GM18517 (cell line): ENCODE data around the gene ZFHX3.

ENCODE experiments used
- ATAC-seq: cut with Tn5 transposase; IDR thresholded peaks from one replicate; pipeline ENCODE4 v1.9.1; 2021; ENCODE audit warnings: mild to moderate bottlenecking, moderate library complexity; ENCODE audit not compliant: unreplicated experiment

ZFHX3 gene

DNA sequence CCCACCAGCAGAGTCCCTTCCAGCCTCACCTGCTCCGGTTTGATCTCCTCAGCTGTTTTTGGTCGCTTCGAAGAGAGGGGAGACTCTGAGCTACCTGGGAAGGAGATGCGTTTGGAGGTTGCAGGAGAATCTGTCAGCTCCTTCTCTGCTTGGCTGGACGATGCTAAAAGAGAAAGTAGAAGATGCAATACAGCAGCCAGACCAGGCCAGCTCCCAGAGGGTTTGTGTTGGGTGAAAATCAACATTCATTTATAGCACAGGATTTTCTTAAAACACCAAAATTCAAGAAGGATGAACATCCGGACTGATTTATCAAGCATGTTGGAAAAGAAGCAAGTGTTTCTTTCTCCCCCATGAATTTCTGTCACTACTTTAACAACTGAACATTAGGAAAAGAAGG is 236.1 kb downstream of the ZFHX3 start:
- ATAC-seq, result no peak

GRCh38 chr16:72811188-72811720 is 236.7 kb downstream of the ZFHX3 start:
- ATAC-seq, result no peak

- ATAC-seq, result no peak
Observed at GRCh38 chr16:72810480-72810879, 237.4 kb downstream of the ZFHX3 start.

DNA sequence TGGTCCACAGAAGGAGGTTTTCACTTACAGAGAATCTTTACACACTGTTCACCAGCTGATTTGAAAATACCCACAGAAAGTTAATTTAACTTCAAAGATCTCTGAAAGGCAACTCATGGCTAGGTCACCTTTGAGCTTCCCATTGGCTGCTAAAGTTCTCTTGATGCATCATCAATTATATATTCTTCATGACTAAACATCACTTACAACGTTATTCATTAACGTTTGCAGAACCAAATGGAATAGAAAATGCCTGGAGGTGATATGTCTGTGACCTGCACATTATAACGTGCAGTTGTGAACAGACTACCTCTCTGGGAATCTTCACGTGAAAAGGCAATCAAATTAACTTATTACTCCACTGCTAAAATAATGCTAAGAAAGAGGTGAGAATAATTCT is 238.5 kb downstream of the ZFHX3 start:
- ATAC-seq, result no peak

- no peak for ATAC-seq
Observed at GRCh38 chr16:72808754-72809153, 239.2 kb downstream of the ZFHX3 start.

DNA sequence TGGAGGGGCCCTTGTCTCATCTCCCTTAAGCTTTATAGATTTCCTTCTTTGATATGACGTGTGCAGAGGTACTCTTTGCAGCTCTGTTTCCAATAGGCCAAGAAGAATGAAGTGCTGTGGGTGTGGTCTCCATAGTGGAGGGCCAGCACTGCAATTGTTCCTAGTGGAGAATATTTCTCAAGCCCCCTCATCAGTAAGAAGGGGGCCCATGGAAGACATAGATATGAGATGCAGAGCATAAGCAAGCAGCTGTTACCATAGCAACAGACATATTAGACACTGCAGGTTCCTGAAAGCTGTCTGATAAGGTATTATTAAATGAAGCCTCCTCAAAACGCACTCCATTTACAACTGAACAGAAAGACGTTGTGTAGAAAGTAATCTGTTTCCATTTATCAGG is 240.7 kb downstream of the ZFHX3 start:
- ATAC-seq, result no peak

DNA sequence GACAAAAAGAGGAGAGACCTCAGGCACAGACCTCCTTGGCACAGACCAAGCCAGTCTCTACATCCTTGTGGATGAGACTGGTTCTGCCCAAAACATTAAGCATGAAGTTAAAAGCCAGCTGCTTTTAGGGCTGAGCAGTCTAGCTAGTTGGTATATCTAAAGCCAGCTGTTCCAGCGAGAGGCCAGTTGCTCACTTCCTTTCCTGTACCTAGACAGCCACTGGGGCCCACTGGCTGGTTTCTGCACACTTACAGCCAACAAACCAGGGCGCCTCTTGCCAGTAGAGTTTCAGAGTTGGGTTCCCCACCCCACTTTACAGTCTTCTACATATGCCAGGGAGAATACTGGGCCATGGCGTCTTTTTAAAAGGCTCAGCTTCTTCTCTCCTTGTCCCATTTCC is 242.4 kb downstream of the ZFHX3 start:
- ATAC-seq, result no peak

DNA sequence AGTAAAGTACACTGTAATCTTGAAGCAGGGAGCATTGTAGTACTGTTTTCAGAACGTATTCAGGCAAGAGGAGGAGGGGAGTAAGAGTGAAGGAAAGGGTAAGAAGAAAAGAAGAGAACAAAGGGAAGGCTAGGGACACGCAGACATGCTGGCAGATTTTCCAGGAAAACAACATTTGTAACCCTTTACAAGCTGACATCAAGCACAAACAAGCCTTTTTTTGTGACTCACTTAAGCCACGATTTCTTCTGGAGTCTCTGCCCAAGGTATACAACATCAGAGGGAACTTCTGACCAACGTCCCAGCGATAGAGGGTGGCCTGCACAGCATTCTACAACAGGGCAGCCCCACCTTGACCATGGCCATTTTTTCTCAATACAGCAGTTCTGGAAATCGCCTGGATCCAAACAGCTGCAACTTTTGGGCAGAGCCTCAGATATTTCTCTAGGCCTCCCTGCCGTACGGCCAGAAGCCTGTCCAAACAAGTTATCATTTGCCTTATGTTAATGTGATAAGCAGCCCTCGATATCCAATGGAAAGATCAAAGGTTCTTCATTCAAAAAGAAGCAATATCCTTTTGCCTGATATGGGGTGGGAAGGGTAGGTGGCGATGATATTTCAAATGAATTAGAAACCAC is 247.3 kb downstream of the ZFHX3 start:
- no peak for ATAC-seq

DNA sequence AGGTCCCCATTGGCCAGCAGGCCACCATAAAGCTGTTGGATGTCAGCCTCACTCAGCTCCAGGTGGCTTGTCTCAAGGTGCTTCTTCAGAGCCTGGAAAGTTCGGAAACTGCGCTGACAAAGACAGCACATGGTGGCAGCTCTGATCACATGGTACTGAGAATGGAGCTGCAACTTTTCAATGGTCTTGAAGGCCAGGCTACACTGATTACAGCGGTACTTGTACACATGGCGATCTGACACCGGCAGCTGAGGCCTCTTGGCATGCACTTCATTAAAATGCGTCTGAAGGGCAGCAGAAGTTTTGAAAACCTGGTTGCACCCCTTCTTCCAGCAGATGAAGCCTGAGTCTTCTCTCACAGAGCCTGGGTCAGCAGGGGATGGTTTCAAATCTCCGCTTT is 249.7 kb downstream of the ZFHX3 start:
- no peak for ATAC-seq

- no peak for ATAC-seq
Observed at GRCh38 chr16:72797621-72798020, 250.3 kb downstream of the ZFHX3 start.

DNA sequence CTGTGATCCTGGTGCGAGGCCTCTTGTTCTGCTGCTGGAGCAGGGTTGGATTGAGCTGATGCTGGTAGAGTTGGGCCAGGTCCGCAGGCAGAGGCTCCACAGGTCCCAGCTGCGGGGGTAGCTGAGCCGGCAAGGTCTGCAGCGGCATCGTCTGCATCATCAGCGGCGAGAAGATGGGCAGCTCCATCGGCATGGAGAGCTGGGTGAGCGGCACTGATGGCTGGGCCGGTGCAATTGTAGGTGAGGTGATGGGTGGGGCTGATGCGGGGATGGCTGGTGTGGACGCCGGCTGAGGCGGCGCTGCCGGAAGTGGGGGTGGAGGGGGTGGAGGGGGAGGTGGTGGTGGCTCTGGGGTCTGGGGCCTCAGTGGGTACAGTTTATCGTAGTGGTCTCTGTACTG is 251.7 kb downstream of the ZFHX3 start:
- ATAC-seq, result no peak

- ATAC-seq, result no peak
Observed at GRCh38 chr16:72794986-72795385, 252.9 kb downstream of the ZFHX3 start.

DNA sequence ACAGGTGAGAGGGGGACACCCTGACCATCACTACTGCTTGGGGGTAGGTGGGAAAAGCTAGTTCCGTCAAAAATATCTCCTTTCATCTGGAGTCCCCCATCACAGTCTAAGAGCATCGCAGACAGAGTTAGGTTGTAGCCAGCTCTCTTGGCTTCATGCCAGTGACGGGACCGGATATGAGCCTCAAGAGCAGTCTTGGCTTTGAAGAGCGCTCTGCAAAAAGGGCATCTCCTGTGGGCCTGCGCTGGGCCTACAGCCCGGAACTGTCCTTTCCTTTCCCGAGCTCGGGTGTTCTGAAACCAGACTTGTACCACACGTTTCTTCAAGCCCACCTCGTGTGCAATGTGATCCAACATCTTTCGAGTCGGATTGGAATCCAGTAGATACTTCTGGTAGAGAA is 253.6 kb downstream of the ZFHX3 start:
- ATAC-seq, result no peak

DNA sequence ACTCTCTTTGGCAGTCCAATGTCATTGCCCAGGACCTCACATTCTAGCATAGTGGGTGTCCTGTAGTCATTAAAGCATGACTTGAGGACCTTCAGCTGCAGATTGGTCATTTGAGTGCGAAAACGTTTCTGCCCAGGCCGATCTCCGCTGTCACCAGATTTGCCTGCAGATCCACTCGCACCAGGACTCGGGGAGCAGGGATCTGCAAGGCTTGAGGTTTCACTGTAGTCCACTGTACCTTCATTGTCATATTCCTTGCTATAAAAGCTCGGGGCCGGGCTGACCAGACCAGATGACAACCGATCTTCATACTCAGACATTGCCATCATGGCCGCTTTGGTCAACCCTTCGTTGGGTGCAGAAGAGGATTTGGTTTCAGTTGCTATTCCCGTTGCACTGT is 254.2 kb downstream of the ZFHX3 start:
- ATAC-seq, result no peak

GRCh38 chr16:72793017-72793416 is 254.9 kb downstream of the ZFHX3 start:
- no peak for ATAC-seq

DNA sequence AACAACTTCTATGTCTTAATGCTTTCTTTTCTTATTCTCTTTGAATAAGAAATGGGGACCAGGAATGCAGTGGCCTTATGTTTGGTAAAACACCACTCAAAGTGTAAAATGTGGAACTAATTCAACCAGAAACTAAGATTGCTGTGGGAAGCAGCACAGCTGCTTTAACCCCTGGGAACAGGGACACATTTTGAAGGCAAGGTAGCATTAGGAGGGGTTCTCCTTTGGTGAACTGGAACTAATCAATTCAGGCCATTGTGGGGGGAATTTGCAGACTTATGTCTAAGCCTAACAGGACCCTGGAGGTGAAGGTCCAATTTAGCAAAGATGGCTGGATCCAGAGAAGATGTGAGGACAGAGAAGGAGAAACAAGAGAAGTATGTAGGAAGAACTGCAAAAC is 256.1 kb downstream of the ZFHX3 start:
- no peak for ATAC-seq

- ATAC-seq, result no peak
Observed at GRCh38 chr16:72789921-72790320, 258.0 kb downstream of the ZFHX3 start.

DNA sequence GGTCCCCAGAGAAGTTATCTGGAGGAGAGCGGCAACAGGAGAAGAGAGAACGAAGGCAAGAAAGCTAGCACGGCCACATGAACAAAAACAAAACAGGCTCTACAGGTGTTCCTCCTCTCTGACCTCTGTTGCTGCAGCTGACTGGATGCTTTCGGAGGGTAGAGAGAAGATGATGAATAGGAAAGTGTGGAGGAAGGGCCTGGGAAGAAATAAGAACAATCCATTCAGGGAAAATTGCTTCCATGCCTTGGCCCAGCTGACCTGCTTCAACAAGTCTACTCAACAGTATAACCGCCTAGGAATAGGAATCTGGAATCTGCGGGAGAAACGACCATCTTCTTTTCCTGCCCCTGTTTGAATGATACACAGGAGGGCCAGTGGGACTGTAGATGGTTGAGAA is 258.5 kb downstream of the ZFHX3 start:
- ATAC-seq, result no peak

- ATAC-seq, result no peak
Observed at GRCh38 chr16:72788269-72788809, 259.6 kb downstream of the ZFHX3 start.

DNA sequence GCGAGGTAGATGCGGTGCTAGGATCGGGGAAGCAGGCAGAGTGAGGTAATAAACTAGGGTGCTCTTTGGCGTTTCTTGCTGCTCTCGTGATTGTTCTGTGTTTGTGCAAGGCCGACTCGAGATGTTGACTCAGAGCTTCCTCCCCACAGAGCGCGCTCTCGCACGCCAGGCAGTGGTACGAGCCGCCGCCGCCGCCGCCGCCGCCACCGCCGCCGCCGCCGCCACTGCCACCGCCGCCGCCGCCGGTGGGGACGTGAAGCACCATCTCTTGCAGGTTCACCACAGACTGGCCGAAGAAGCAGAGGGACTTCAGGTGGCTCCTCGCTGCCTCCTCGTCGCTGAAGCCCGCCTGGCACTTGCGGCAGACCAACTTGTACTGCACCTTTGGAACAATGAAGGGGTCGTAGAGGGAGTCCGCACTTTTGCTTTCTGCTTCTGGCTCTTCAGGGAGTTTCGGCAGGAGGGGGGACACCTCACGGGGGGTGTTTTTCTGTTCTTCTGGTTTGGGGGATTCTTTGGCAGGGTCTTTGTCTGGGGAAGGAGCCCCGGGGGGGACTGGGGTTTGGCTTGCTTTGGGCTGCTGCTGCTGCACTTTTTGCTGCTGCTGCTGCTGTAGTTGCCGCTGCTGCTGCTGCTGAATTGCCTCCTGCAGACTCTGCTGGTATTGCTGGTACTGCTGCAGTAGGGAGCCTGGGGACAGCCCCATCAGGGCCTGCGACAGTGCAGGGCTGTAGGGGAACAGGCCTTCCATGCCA is 260.2 kb downstream of the ZFHX3 start:
- ATAC-seq, result peak; percentile 90

- ATAC-seq, result no peak
Observed at GRCh38 chr16:72787130-72787513, 260.8 kb downstream of the ZFHX3 start.

DNA sequence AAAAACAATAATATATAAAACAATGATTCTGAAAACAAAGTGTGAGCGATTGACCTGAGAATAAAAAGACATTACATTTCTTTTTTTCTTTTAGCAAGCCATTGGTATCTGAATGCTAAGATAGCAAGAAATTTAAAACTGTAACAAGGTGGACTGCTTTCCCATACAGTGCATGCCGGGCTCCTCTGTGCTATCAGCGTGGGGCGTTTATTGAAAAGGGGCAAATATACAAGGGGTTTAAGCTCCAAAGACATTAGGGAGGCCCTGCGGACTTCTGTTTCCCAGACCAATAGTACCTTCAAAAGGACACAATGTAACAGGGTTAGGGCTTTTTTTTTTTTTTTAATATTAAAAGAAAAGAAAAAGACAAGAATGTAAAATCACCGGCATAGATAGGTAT is 261.3 kb downstream of the ZFHX3 start:
- ATAC-seq, result no peak
